ENCODE results near the gene MFF.

DNA sequence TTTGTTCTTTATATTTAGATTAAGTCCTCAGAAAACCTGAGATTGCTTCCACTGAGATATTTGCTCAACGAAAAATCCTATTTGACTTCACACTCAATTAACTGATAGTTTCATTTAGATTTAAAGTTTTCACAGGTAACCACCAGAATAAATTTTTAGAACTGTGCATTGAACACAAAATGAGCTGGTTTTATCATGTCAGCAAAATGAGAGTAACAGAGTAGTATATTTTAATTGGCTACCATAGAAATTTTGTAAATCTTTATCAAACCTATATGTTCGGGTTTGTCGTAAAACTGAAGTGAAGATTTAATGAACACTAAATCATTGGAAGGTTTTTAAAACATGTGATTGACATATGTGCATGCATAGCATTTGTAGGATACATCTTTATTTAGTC is 32.7 kb upstream of the MFF start:
- TF ChIP-seq, protein P1, sequence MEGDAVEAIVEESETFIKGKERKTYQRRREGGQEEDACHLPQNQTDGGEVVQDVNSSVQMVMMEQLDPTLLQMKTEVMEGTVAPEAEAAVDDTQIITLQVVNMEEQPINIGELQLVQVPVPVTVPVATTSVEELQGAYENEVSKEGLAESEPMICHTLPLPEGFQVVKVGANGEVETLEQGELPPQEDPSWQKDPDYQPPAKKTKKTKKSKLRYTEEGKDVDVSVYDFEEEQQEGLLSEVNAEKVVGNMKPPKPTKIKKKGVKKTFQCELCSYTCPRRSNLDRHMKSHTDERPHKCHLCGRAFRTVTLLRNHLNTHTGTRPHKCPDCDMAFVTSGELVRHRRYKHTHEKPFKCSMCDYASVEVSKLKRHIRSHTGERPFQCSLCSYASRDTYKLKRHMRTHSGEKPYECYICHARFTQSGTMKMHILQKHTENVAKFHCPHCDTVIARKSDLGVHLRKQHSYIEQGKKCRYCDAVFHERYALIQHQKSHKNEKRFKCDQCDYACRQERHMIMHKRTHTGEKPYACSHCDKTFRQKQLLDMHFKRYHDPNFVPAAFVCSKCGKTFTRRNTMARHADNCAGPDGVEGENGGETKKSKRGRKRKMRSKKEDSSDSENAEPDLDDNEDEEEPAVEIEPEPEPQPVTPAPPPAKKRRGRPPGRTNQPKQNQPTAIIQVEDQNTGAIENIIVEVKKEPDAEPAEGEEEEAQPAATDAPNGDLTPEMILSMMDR (IDR thresholded peaks at IDR 0.05), result no peak
- TF ChIP-seq POLR2A (IDR thresholded peaks at IDR 0.05), result no peak

Data from body of pancreas (tissue), 4 donors.